Heart right ventricle (tissue), 16 donors: ENCODE data around the gene CPT2. TPM values are rescaled to one million over a fixed set of nuclear protein-coding genes. Genes with fewer than 3 reads are reported as not detected.

Experiments used
- ATAC-seq, 8 donors: fragments of 200-7000 bp; cut with Tn5 transposase; one replicate each; pipeline ENCODE4 v1.9.1; 2020; ENCODE audit warnings: mild to moderate bottlenecking in 8 of 8, moderate library complexity in 8 of 8, moderate number of reproducible peaks in 1 of 8
- DNase-seq, 2 donors: peaks; one replicate each; pipeline ENCODE4 v3.0.0-alpha.2; 2020
- H3K27ac ChIP-seq, 10 donors: fragments of 200-600 bp; sonication (generic) in 2 of 10; one replicate each; pipeline versions ENCODE4 v1.5.0 to v1.8.0; 2020 to 2022; ENCODE audit warnings: mild to moderate bottlenecking in 3 of 10
- H3K27me3 ChIP-seq, 7 donors: fragments of 200-600 bp; one replicate each; pipeline ENCODE4 v1.8.0; 2021 to 2022; ENCODE audit warnings: mild to moderate bottlenecking in 2 of 7
- H3K36me3 ChIP-seq, 9 donors: fragments of 200-600 bp; sonication (generic) in 1 of 9; one replicate each; pipeline versions ENCODE4 v1.5.0 to v1.8.0; 2020 to 2022; ENCODE audit warnings: mild to moderate bottlenecking in 2 of 9
- H3K4me1 ChIP-seq, 9 donors: fragments of 200-600 bp; sonication (generic) in 1 of 9; one replicate each; pipeline versions ENCODE4 v1.5.0 to v1.8.0; 2020 to 2022; ENCODE audit warnings: mild to moderate bottlenecking in 4 of 9
- H3K4me3 ChIP-seq, 10 donors: fragments of 200-600 bp; sonication (generic) in 2 of 10; one replicate each; pipeline versions ENCODE4 v1.5.0 to v1.8.0; 2020 to 2022; ENCODE audit warnings: mild to moderate bottlenecking in 7 of 10, moderate library complexity in 2 of 10
- H3K9me3 ChIP-seq, 11 donors: fragments of 200-600 bp in 10 of 11; sonication (generic) in 2 of 11; one replicate each; pipeline versions ENCODE4 v1.5.0 to v1.8.0; 2013 to 2022; ENCODE audit warnings: mild to moderate bottlenecking in 2 of 11, control low read depth in 1 of 11, moderate library complexity in 1 of 11
- CTCF ChIP-seq, 9 donors: fragments of 200-600 bp; sonication (generic) in 2 of 9; IDR thresholded peaks; one replicate each; pipeline versions ENCODE4 v1.5.0 to v1.8.0; 2021 to 2022; ENCODE audit warnings: antibody characterized with exemption in 9 of 9, mild to moderate bottlenecking in 5 of 9, moderate library complexity in 1 of 9
- WGBS, 2 donors: extraction: QIAGEN DNeasy Blood & Tissue Kit; methylation state at CpG; one replicate each; pipeline ENCODE4 v1.1.7; 2013; ENCODE audit warnings: inconsistent platforms in 1 of 2; 5-methylcytosine and 5-hydroxymethylcytosine counted together
- intact Hi-C, 10 donors: fragments of 100-400 bp; cut with DNase I; formaldehyde crosslinking; loops; one replicate each; pipeline versions ENCODE4 v1.11.1 to v1.14.2; 2022
- polyA plus RNA-seq, 2 donors: library from polyadenylated mRNA; stranded (reverse); fragments of 200-250 nt; gene quantifications; one replicate each; pipeline ENCODE4 v1.2.3, GENCODE V29; 2013
- total RNA-seq, 10 donors: library from RNA; stranded (reverse); fragmentation: NEBNext Ultra II Directional in 3 of 10; extraction: Animal tissue kit (Norgen Biotek cat#: 25700) in 3 of 10; gene quantifications; one replicate each; pipeline versions ENCODE4 v1.2.1 to v1.2.4, GENCODE V29; 2021 to 2023
- donor health status: Arrhythmogenic right ventricular cardiomyopathy.
- donor health status: ischemic (EF 13 %, LVEDD 7.1; RV severe dilation, severe dysfunction).
- donor health status: healthy with polysubstance abuse.
- donor health status: DM: no; HTN: yes; CAD: no.
- donor health status: DM: no; HTN: no; CAD: no.
- donor health status: ischemic (EF 25% LVEDD 6.9; RV normal size, moderate dysfunction).
- donor health status: ischemic (EF 25% LVEDD 5.7; RV mildly dilated, moderate dysfunction).
- donor health status: healthy.
- donor health status: DM: yes; HTN: yes; CAD: no.
- donor health status: Ischemic cardiomyopathy.
- donor health status: ischemic (EF 35%, LVEDD 5.7; RV mildly dilated, moderate dysfunction).
- donor health status: nonischemic (EF 11% LVEDD 7.7; RV severe dilation, severe dysfunction).
- donor health status: DM: yes; HTN: yes; CAD: no.
- donor health status: PGD.
- donor health status: ischemic (EF 29% LVEDD 5.4; RV normal size, mild dysfunction).
- donor health status: nonischemic (EF 23%, LVEDD 6.1; RV moderate dilation, normal function).

CPT2 gene
- total and polyA plus RNA-seq, 12 donors: 10.3 to 48.7 (median 36.8) TPM

GRCh38 chr1:53220962-53221286 is 24.3 kb downstream of the CPT2 start:
- Histone ChIP-seq H3K36me3 (peaks cover 0 to 33% (median 5%) of the 10 kb centered on the region in 9 donors), H3K4me3 (peak overlapping the region; percentile 60 to 95 (median 85)), H3K4me1 (peaks cover 7 to 19% (median 16%) of the 10 kb centered on the region in 9 donors), H3K9me3 (no peaks in the 10 kb centered on the region), H3K27ac (peak overlapping the region; percentile 89 to 98 (median 95)), H3K27me3 (no peaks in the 10 kb centered on the region)
- WGBS, 2 donors: 37 to 47% methylated on average over 3 of the region's 3 CpGs
- intact Hi-C loops: loop anchor here in 2 of 10 donors (1.0 to 2.0 kb wide), 2 partner anchors 24 kb away; partner anchors contain the start of gene CPT2 (in 1 of the 2)
- DNase-seq: no peak
- TF ChIP-seq CTCF (IDR thresholded peaks at IDR 0.05): no peak
- no peak for ATAC-seq

- H3K9me3 ChIP-seq: no peaks in the 10 kb centered on the region
- peak overlapping the region in 5 of 10 donors; percentile 72 to 90 (median 77) for H3K27ac ChIP-seq
- no peak for TF ChIP-seq CTCF (IDR thresholded peaks at IDR 0.05)
- H3K4me3 ChIP-seq: peak overlapping the region; percentile 74 to 96 (median 86)
- no peak for ATAC-seq
- H3K27me3 ChIP-seq: no peaks in the 10 kb centered on the region
- 32 to 34% methylated on average over 8 of the region's 8 CpGs for WGBS, 2 donors
- DNase-seq: no peak
- intact Hi-C loops: loop anchor here in 1 of 10 donors (2.0 kb wide), 1 partner anchor 41 kb away; the partner anchor contains the start of gene CPT2
- H3K36me3 ChIP-seq: peaks cover 0 to 39% (median 26%) of the 10 kb centered on the region in 9 donors
- peaks cover 4 to 33% (median 24%) of the 10 kb centered on the region in 9 donors for H3K4me1 ChIP-seq
Observed at GRCh38 chr1:53237638-53238037, 41.0 kb downstream of the CPT2 start.

- peaks cover 0 to 31% (median 20%) of the 10 kb centered on the region in 9 donors for H3K36me3 ChIP-seq
- WGBS, 2 donors: 3 to 5% methylated on average over 64 of the region's 64 CpGs
- ATAC-seq (peak; percentile 96 to 99 (median 98)), DNase-seq (peak; percentile 93 to 94)
- H3K4me1 ChIP-seq: peaks cover 4 to 33% (median 24%) of the 10 kb centered on the region in 9 donors
- intact Hi-C loops: loop anchor here in 1 of 10 donors (2.0 kb wide), 1 partner anchor 42 kb away; the partner anchor contains the start of gene CPT2
- TF ChIP-seq CTCF (IDR thresholded peaks at IDR 0.05): no peak
- H3K27me3 ChIP-seq: no peaks in the 10 kb centered on the region
- peak within 1 kb of the TSS; percentile 74 to 96 (median 86) for H3K4me3 ChIP-seq
- H3K27ac ChIP-seq: peak within 1 kb of the TSS in 9 of 10 donors; percentile 43 to 90 (median 74)
- no peaks in the 10 kb centered on the region for H3K9me3 ChIP-seq
Observed at GRCh38 chr1:53238197-53239155, 41.9 kb downstream of the CPT2 start, which contains the start of gene MAGOH. Gene MAGOH, minus strand, starts transcription at chr1:53238518. Its CDS starts 70 bp downstream, at chr1:53238448.

- DNase-seq: no peak
- ATAC-seq: no peak
- no peaks in the 10 kb centered on the region for H3K9me3 ChIP-seq
- peaks cover 4 to 18% (median 16%) of the 10 kb centered on the region in 9 donors for H3K4me1 ChIP-seq
- intact Hi-C loops: no loop called here
- no peak overlapping the region for H3K27ac ChIP-seq
- H3K27me3 ChIP-seq: no peaks in the 10 kb centered on the region
- WGBS, 2 donors: 89 to 93% methylated on average over 2 of the region's 2 CpGs
- no peak for TF ChIP-seq CTCF (IDR thresholded peaks at IDR 0.05)
- H3K4me3 ChIP-seq: no peak overlapping the region
- no peaks in the 10 kb centered on the region for H3K36me3 ChIP-seq
Observed at GRCh38 chr1:53241828-53242227, 45.2 kb downstream of the CPT2 start.
